Thoracic aorta (tissue), 2 donors: ENCODE measurements around the gene RAPH1. TPM values are rescaled to one million over a fixed set of nuclear protein-coding genes. Genes with fewer than 3 reads are reported as not detected.

Experiments used
- ATAC-seq: fragments of 150-250 bp; one replicate; pipeline ENCODE4 v1.8.0; 2017; ENCODE audit warnings: low read depth; ENCODE audit not compliant: insufficient number of reproducible peaks, low FRiP score
- DNase-seq: peaks from one replicate; pipeline ENCODE4 v3.0.0-alpha.2; 2020; ENCODE audit warnings: low spot score
- H3K27ac ChIP-seq, 2 donors: fragments of 200-600 bp; sonication (generic); 1 replicate in 1 of 2; 2 replicates in 1 of 2; pipeline ENCODE4 v1.5.1; 2016; ENCODE audit warnings: mild to moderate bottlenecking in 2 of 2, moderate library complexity in 2 of 2
- H3K27me3 ChIP-seq: fragments of 200-600 bp; sonication (generic); replicated peaks from 2 replicates; pipeline ENCODE4 v1.6.0; 2016; ENCODE audit warnings: mild to moderate bottlenecking; ENCODE audit not compliant: insufficient read depth
- H3K36me3 ChIP-seq: fragments of 200-600 bp; sonication (generic); one replicate; pipeline ENCODE4 v1.5.1; 2016
- H3K4me1 ChIP-seq, 2 donors: fragments of 200-600 bp; sonication (generic); 1 replicate in 1 of 2; 2 replicates in 1 of 2; pipeline versions ENCODE4 v1.5.1 to v1.6.0; 2016; ENCODE audit warnings: low read depth in 2 of 2, mild to moderate bottlenecking in 1 of 2; ENCODE audit not compliant: control insufficient read depth in 1 of 2
- H3K4me3 ChIP-seq: fragments of 200-600 bp; sonication (generic); 2 replicates; pipeline ENCODE4 v1.5.1; 2016; ENCODE audit warnings: mild to moderate bottlenecking
- H3K9me3 ChIP-seq: fragments of 200-600 bp; sonication (generic); 2 replicates; pipeline ENCODE4 v1.5.1; 2016
- total RNA-seq, 2 donors: library from RNA; depleted of rRNA; stranded (reverse); fragments of >200 nt; gene quantifications; one replicate each; pipeline versions ENCODE4 v1.1.0 to v1.2.3, GENCODE V29; 2016
- TF ChIP-seq, protein P1 (sequence below): fragments of 200-600 bp; sonication (generic); IDR thresholded peaks from one replicate; pipeline ENCODE4 v1.5.1; 2019; ENCODE audit warnings: antibody characterized with exemption

RAPH1 gene
- total RNA-seq, 2 donors from 2014 or later = 44.8 to 86.8 TPM

DNA sequence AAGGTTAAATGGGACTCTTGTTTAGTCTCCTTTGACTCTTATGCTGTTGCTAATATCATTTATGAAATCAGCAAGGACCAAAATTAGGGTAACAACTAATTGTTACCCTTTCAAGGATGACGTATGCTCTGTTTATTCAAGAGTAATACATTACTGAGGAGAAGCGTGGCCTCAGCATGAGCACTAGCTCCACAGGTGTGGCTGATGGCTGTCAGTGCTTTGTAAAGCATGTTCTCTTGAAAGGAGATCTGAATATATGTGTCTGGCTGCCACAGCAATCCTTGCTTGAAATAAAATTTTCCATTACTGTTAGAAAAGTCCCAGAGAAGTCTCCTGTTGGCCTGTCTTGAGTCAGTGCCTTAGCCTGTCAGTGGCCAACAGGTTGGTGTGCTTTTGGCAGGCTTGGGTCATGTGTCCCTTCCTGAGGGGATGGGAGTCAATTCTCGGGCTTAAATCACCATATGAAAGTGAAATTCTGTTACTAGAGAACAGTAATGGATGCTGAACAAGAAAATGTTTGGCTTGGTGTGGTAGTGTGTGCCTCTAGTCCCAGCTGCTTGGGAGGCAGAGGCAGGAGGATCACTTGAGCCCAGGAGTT, 174.2 kb downstream of the RAPH1 start:
- Histone ChIP-seq H3K27me3 (no peaks in the 10 kb centered on the region), H3K27ac (peak overlapping the region in 1 of 2 donors; percentile 1), H3K9me3 (no peaks in the 10 kb centered on the region), H3K4me3 (no peak overlapping the region), H3K36me3 (no peaks in the 10 kb centered on the region), H3K4me1 (peaks cover 4 to 12% of the 10 kb centered on the region in 2 donors)
- TF ChIP-seq, protein P1, sequence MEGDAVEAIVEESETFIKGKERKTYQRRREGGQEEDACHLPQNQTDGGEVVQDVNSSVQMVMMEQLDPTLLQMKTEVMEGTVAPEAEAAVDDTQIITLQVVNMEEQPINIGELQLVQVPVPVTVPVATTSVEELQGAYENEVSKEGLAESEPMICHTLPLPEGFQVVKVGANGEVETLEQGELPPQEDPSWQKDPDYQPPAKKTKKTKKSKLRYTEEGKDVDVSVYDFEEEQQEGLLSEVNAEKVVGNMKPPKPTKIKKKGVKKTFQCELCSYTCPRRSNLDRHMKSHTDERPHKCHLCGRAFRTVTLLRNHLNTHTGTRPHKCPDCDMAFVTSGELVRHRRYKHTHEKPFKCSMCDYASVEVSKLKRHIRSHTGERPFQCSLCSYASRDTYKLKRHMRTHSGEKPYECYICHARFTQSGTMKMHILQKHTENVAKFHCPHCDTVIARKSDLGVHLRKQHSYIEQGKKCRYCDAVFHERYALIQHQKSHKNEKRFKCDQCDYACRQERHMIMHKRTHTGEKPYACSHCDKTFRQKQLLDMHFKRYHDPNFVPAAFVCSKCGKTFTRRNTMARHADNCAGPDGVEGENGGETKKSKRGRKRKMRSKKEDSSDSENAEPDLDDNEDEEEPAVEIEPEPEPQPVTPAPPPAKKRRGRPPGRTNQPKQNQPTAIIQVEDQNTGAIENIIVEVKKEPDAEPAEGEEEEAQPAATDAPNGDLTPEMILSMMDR = no peak
- ATAC-seq (no peak), DNase-seq (no peak)

DNA sequence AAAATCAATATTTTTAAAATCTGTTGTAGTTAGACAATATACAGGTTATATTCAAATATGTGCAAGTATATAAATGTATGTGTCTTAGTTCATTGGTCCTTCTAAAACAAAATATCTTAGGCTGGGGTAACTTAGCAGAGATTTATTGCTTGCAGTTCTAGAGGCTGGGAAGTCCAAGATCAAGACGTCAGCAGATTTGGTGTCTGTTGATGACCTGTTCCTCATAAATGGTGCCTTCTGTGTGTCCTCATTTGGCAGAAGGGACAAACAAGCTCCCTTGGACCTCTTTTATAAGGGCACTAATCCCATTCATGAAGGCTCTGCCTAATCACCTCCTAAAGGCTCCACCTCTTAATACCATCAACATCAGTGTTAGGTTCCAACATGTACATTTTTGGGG, 175.7 kb downstream of the RAPH1 start:
- Histone ChIP-seq H3K4me3 (no peak overlapping the region), H3K9me3 (no peaks in the 10 kb centered on the region), H3K27me3 (no peaks in the 10 kb centered on the region), H3K27ac (no peak overlapping the region), H3K36me3 (no peaks in the 10 kb centered on the region), H3K4me1 (peaks cover 4 to 12% of the 10 kb centered on the region in 2 donors)
- ATAC-seq (no peak), DNase-seq (no peak)
- TF ChIP-seq, protein P1 = no peak

DNA sequence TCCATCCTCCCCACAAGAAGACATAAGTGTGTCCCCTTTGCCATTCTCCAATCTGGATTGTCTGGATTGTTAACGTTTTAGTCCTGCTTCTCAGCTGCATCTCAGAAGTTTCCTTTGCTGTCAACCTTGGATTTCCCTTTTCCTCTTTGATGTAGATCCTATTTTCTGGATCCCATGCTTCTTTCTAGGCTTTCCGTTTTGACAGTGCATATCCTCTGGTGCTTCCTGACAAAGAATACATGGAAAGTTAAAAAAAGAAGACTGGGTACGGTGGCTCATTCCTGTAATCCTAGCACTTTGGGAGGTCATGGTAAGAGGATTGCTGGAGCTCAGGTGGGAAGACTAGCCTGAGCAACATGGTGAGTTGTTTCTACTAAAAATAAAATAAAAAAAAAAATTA, 180.1 kb downstream of the RAPH1 start:
- TF ChIP-seq, protein P1 = no peak
- no peaks in the 10 kb centered on the region for H3K27me3 ChIP-seq
- H3K9me3 ChIP-seq = no peaks in the 10 kb centered on the region
- H3K4me1 ChIP-seq = no peaks in the 10 kb centered on the region
- ATAC-seq (no peak), DNase-seq (no peak)
- H3K36me3 ChIP-seq = no peaks in the 10 kb centered on the region
- no peak overlapping the region for H3K27ac ChIP-seq
- H3K4me3 ChIP-seq = no peak overlapping the region

DNA sequence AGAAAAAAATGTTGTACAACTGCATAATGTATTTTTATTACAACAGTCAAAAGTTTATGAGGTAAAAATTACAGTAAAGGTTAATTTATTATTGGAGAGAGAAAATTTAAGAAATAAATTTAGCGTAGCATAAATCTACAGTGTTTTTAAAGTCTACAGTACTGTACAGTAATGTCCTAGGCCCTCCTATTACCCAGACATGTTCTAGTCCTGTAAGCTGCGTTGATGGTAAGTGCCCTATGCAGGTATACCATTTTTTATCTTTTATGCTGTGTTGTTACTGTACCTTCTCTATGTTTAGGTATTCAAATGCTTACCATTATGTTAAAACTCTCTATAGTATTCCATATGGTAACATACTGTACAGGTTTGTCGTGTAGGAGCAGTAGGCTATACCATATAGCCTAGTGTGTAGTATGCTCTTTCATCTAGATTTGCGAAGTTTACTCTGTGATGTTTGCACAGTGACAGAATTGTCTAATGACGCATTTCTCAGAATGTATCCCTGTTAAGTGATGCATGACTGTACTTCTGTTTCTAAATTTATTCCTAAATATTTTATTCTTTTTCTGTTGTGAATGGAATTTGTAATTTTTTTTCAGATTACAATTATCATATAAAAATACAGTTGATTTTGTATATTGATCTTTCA, 182.4 kb downstream of the RAPH1 start:
- TF ChIP-seq, protein P1 = no peak
- no peak overlapping the region for H3K27ac ChIP-seq
- DNase-seq = no peak
- no peaks in the 10 kb centered on the region for H3K4me1 ChIP-seq
- H3K27me3 ChIP-seq = no peaks in the 10 kb centered on the region
- H3K4me3 ChIP-seq = no peak overlapping the region
- no peaks in the 10 kb centered on the region for H3K36me3 ChIP-seq
- ATAC-seq = no peak
- H3K9me3 ChIP-seq = no peaks in the 10 kb centered on the region

DNA sequence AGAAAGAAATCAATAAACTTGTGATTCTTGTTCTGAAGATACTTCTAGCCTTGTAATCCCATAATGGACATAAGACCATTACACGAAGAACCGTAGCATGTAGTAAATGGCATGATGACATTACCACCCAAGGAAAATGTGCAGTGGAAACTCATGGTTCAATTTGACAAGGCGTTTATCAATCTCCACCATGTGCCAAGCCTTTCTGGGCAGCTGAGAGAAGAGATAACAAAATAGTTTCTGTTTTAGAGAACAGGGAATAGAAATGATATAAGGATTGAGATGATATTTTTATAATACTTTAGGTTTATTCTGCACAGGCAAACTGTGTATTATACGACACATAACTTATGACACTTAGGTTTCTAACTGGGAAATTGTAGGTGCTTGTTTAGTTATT, 187.7 kb downstream of the RAPH1 start:
- no peak for DNase-seq
- no peaks in the 10 kb centered on the region for H3K9me3 ChIP-seq
- H3K36me3 ChIP-seq = no peaks in the 10 kb centered on the region
- H3K27ac ChIP-seq = no peak overlapping the region
- H3K4me1 ChIP-seq = no peaks in the 10 kb centered on the region
- H3K4me3 ChIP-seq = no peak overlapping the region
- no peaks in the 10 kb centered on the region for H3K27me3 ChIP-seq
- ATAC-seq = no peak
- TF ChIP-seq, protein P1 = no peak
